Stimulated activated CD8-positive, alpha-beta memory T cell treated with anti-CD3 and anti-CD28 coated beads, Interleukin-12 subunit alpha, Interleukin-12 subunit beta, amount 100 ng/mL, for 4 hours (primary cell): ENCODE results near the gene MPO.

Source experiments
- DNase-seq: peaks from one replicate; pipeline ENCODE4 v3.0.0-alpha.2; 2020; ENCODE audit warnings: low read depth

MPO gene

DNA sequence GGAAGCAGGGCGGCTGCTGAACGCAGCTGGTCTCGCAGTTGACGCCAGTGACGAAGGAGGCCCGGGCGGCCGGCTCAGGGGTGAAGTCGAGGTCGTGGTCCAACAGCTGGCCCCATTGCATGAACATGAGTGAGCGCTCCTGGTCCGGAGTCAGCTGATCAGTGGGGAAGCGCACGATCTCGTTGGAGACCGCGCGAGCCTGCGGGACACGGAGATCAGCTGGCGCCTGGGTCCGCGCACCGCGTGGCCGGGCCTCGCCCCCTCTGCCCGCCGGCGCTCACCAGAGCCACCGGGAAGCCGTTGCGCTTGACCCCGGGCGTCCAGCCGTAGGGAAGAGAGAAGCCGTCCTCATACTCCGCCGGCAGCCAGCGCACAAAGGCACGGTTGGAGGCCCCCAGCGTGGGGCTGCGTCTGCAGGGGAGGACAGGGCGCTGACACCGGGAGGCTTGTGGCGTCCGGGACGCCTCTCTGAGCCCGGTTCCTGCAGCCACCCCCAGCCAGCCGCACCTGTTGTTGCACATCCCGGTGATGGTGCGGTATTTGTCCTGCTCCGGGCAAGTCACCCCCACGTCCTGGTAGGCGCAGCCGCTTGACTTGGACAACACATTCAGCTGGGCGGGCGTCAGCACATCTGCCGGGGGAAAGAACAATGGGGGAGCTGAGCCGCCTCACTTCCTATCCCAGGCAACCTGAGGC is 1.6 kb downstream of the MPO start:
- no peak for DNase-seq

DNA sequence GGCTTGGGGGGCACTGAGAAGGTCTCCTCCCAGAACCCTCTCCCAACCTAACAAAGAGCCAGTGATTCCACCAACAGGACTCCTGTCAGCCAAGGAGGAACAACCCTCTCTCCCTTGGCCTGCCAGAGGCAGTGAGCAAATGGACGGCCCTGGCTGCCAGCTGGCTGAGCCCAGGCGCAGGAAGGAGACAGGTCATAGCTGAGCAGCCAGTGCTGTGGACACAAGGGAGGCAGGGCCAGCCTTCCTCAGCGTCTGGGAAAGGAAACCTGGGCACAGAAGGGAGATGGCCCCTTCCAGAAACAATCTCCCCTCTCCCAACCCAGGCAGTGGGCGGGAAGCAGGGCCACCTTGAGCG is 2.1 kb downstream of the MPO start:
- no peak for DNase-seq

DNA sequence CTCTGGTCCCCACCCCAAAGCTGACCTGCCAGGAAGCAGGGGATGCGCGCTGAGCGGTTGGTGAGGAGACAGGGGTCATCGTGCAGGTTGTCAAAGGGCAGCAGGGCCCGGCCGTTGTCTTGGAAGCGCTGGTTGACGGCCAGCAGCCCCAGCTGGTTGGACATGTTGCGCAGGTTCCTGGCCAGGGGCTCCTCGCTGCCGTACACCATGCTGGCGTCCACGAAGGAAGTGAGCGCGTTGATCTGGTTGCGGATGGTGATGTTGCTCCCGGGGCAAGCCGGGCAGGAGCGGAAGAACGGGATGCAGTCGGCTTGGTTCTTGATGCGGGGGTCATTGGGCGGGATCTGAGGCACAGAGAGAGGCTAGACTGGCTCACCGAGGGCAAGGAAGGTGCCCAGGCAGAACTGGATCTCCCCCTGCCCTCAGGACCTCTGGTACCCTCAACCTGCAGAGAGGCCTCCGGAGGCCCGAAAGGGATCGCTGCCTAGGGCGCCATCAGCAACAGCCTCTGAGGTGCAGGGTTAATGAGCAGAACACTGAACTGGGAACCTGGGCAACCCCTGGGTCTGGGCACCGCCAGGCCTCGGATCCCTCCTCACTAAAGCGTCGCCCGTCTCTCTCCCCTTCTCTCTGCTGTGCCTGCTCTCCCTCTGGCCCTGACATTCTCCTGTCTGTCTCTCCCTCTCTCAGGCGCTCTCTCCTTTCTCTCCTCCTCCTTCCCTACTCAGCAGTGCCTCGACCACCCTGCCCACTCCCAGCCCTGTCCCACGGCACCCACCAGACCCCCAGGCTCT is 2.7 kb downstream of the MPO start:
- DNase-seq: no peak

DNA sequence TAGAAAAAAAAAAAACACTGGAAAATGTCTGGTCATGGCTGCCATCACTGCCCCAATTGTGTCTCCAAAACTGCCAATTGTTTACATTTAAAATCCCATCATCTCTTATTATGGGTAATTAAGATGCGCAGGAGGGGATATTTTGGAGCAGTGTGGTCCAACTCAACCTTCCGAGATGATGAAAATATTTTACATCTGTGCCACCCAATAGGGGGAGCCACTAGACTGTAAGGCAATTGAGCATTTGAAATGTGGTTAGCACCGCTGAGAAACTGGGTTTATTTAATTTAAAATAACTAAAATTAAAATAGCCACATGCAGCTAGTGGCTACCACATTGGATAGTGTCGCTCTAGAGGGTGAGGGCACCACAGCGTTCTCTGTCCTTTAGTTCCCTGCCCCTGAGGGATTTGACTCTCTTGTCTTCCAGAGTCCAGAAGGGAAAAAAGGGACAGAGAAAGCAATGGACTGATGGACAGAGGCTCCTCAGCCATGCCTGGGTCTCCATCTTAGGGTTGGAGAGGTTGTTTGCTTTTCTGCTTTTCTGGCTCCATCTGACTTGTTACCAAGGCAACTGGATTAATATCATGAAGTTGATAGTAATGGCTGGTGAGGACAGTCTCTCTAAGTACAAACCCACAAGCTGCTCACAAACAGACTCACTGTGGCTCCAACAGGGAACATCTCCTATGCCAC is 3.5 kb downstream of the MPO start:
- DNase-seq: no peak

DNA sequence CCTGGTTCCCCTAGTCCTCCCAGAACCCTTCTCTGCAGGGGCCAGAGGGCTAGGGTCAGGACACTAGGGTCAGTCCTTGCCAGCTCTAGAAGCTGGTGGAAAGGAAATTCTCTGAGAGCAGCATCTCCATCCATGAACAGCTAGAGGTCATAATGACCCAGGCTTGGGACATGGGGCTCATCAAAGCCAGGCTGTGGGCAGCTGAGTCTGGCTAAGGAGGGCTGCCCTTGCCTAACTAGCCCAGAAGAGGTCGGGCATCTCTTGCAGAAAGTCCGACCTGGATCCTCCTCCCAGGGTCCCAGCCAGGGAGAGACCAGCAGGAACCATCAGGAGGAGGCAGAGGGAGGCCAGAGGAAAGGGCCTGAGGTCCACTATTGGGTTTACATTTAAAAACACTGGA is 4.3 kb downstream of the MPO start:
- no peak for DNase-seq

DNA sequence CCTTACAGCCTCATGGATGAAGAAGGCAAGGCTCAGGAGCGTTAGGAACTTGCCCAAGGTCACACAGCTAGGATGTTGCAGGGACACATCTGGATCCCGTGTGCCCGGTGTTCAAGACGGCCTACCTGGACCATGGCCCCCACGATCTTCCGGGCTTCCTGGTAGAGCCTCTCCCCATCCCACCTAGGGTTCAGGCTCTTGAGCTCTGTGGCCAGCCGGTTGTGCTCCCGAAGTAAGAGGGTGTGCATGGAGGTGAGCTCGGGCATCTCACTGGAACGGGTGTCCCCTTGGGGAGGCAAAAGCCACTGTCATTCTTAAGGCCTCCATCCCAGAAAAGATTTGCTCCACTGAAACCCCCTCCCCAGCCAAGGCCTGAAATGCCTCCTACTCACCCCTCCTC is 5.3 kb downstream of the MPO start:
- DNase-seq: no peak

DNA sequence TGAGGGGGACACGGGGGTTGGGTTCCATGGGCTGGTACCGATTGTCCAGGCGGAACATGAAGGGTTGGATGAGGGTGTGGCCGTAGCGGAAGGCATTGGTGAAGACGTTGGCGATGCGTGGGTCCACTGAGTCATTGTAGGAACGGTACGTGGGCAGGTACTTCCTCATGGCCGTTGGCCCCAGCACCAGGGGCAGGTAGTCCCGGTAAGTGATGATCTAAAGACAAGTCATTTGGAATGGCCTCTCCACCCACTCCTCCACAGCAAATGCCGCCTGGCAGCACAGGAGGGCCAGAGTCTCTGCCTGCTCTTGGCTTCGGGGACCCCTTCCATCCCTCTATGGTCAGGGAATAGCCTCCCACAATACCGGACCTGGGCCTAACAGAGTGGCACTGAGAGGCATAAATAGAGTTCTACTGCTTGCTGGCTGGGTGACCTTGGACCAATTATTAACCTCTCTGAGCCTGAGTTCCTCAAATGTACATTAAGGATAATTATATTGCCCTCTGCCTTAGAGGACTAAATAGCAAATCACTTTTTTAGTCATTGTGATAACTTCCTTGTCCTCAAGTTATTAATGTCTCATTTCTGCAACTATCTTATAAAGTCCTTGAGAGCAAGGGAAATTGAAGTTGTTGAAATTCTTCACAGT is 7.2 kb downstream of the MPO start:
- DNase-seq: no peak

DNA sequence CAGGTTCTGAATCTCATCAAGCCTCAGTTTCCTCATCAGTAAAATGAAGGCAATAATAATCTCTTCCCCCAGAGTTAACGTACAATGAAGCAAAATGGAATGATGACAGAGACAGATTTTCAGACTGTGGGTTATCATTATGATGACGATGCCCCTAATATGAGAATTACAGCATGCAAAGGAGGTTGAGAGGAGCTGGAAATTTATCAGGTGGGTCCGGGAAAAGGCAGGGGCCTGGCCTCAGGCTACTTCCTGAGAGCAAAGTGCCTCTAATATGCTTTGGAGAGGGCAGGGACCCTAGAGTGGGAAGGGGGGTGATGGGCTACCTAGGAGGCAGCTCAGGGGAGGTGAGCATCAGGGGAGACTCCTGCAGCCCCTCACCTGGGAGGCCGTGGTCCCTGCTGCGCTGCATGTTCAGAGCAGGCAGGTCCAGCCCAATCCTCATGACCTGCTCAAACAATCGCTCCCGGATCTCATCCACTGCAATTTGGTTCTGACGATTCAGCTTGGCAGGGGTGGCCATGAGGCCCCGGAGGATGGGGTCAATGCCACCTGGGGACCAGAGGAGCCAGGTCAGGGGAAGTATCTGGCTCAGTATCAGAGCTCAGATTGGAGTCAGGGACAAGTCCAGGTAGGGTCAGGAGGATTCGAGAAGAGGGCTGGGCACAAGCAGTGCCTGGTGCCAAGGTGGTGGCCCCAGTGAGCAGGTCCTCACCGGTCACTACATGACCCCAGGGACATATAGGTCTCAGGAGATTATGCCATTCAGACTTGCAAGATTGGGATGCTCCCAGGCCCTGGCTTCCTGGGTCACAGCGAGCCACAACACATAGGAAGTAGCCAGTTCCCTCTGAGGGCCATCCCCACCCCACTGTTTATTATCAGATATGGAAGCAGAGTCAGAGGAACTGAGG is 8.1 kb downstream of the MPO start:
- DNase-seq: no peak

DNA sequence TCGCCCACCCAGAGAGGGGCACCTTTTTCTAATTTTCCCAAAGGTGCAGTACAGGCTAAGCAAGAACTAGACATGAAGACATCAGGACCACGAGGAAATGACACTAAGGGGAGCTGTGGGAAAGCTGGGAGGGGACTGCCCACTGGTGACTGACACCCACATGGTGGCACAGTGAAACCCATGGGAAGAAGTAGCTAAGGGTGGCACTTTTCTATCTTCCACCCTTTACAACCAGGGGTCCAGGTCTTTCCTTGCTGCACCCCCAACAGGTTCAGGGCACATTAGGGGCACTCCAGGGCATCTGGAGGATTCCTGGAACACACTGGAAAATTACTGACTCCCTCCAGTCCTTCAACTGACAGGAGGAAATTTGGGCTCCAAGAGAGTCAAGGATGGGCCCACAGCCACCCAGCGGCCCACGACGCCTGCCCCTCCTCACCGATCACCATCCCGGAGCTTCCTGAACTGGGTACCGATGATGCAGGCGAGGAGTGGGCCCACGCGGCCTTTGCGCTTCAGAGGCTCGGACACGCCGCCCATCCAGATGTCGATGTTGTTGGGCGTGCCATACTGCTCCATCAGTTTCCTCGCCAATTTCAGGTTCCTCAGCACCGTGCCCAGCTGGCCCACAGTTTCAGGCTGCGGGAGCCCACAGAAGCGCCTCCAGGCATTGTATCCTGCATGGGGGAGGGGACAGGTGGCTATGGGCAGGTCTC is 9.4 kb downstream of the MPO start:
- no peak for DNase-seq

DNA sequence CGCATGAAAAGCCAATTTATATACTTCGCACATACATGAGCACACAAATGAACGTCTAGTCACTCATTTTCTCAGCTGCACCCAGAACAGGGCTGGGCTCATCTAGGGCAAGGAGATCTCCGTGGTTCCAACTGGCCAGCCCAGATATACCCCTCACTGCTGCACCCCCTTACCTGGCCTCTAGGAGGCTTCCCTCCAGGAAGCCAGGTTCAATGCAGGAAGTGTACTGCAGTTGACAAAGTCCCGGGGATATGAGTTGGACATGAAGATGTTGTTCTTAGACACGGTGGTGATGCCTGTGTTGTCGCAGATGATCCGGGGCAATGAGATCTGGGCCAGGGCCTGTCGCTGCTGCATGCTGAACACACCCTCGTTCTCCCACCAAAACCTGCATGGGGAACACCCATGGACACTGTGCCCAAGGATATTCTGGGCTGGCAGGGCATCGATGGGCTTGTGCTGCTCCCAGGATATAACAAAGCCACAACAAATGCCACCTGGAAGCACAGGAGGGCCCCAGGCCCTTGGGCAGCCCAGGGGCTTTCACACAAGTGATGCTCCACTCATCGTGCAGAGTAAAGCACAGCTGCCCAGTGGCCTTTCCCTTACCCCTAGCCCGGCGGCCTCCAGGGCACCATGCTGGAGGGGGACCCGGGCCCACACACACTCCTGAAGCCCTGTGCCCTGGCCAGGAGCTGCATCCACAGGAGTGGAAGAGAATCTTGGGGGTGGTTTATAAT is 10.1 kb downstream of the MPO start:
- DNase-seq: no peak

DNA sequence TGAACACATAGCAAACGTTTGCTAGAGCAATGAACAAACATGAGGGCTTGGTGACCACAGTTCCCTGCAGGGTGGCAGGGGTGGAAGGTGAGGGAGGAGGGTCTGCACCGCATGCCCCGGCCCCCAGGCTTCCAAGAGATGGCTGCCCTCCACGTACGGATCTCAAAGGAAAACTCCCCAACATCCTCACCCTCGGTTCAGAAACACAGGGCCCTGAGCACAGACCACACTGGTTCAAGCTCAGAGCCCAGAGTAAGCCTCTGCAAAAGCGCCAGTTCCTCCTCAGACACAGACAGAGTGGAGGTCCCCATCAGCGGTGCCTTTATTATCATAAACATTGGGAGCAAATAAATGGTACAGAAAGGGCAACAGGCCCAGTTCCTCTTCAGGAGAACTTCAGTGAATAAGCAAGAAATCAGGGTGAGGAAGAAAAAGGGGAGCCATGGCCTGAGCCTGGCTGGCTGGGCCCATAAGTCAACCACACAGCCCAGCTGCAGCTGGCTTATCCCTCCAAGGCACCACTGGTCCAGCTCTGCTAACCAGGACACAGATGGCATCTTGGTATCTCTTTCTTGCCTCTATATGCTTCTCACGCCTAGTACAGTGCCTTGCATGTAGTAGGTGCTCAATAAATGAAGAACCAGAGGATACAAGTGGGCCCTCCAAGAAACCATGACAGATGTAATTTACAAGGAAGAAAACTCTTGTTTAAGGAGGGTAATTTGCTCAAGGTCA is 11.0 kb downstream of the MPO start:
- DNase-seq: no peak

DNA sequence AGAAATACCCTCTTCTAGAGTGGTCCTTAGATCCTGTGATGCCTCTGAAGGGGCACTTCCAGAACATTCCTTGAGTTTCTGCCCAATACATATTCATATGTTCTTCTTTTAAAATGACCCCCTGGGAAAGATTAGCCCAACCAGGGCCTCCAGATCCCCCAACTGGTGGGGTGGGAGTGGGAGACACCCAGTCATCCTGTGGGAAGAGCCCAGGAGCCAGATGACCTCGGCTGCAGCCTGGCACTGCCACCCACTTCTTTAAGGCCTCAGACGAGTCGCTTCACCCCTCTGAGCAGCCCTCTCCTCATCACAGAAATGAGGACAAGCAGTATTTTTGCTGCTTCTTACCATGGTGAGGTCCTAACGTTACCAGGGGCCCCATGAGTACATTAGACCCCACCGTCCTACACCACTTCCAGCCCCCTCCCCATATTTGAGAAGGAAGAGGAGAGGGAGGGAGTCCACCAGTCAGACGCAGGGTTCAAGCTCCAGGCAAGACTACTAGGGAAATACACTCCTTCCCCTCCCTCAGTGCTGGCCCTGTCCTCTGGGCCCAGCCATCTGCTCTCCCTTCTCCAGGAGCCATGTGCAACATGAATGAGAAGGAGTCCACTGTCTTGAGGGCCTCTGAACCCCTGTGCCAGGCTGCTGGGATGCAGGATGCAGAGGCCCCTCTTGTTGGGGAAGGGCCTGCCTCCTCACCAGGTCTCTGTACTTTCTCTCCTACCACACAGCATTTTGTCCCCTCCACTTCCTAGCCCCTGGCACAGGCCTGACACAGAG is 11.8 kb downstream of the MPO start:
- DNase-seq: no peak

DNA sequence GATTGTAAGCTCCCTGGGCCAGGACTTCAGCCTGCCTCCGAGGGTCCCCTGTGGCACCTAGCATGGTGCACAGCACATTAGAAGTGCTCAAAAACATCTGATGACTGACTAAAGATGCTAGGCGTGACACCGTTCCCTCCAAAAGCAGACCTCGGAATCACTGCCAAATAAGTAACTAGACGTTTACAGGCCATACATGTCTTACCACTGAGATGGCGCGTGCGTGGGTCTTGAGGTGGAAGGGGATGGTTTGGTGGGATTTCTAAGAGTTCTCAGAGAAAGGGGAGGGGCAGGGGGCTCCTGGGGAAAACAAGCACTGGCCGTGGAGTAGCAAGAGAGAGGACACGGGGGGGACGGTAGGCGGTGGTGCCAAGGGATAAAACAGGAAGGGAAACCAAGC is 12.4 kb downstream of the MPO start:
- DNase-seq: no peak

DNA sequence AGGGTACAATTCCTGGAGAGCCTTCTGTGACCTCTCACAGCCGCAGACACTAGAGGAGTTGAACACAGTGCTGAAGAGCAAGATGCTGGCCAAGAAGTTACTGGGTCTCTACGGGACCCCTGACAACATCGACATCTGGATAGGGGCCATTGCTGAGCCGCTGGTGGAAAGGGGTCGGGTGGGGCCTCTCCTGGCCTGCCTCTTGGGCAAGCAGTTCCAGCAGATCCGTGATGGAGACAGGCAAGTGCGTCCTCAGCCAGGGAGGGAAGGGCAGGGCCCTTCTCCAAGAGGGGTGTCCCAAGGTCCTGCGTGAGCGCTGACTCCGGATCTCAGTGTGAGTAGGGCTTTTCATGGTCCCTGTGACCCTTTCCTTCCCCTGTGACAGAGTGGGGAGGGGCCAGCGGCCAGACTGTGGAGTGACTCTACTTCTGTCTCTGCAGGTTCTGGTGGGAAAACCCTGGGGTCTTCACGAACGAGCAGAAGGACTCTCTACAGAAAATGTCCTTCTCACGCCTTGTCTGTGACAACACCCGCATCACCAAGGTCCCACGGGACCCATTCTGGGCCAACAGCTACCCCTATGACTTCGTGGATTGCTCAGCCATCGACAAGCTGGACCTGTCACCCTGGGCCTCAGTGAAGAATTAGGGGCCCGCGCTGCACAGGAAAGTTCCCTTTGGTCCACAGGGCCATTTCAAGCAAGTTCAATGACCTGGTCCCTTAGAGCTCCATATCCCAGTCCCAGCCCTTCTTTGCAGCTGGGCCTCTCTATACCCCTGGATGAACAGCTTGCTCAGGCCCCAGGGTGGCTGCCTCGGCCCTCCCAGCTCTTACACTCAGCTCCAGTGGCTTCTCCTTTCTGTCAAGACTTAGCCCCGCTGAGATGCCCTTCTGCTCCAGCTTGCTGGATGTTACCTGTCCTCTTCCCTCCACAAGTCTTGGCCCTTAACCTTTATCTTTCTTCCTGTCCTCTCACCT is 13.1 kb downstream of the MPO start:
- DNase-seq: no peak

DNA sequence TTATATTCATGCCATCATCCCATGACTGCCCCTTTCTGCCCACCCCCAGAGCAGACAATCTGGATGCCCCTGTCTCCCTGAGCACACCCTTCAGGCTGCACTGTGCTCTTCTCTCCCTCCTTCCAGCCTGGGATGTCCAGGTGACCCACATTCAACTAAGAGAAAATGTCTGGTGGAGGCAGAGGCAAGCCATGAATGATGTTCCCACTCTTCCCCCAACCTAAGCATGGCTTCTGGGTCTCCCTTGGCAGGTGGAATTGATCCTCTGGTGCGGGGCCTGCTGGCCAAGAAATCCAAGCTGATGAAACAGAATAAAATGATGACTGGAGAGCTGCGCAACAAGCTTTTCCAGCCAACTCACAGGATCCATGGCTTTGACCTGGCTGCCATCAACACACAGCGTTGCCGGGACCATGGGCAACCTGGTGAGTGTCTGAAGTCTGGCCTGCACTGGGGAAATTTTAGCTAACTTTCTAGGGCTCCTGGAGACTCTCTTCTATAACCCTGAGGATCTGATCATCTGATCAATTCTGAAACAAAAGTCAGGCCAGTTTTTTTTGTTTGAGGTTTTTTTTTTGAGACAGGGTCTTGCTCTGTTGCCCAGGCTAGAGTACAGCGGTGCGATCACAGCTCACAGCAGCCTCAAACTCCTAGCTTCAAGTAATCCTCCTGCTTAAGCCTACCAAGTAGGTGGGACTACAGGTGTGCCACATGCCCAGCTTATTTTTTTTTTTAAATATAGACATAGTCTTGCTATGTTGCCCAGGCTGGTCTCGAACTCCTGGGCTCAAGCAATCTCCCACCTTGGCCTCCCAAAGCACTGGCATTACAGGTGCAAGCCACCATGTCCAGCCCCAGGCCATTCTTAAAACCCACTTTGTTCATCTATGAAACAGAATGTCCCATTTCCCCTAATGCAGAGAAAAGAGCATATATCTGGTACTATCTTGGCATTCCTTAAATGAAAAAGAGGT is 14.5 kb downstream of the MPO start:
- no peak for DNase-seq

DNA sequence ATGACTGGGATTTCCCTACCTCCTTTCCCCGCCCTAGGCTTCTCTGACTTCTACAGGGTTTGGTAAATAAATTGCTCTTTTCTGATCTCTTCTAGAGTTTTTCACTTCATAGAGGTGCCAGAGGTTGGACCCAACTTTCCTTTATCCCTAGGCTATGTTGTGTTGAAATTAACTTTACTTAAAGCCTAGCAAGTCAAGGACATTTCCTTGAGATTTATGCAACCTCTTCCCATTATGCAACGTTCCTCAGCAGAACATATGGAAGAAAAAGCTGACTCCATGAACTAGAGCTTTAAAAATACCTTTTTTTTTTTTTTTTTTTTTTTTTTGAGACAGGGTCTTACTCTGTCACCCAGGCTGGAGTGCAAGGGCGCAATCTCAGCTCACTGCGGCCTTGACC is 15.5 kb downstream of the MPO start:
- DNase-seq: no peak
